GM23338 (cell line): Measurements from ENCODE around the gene DAP3. TPM values are rescaled to one million over a fixed set of nuclear protein-coding genes. Genes with fewer than 3 reads are reported as not detected.

ENCODE experiments used
- ATAC-seq: fragments of 200-7000 bp; cut with Tn5 transposase; 3 replicates; pipeline ENCODE4 v1.9.1; 2020
- DNase-seq: peaks from one replicate; pipeline ENCODE4 v3.0.0-alpha.2; 2015; ENCODE audit warnings: low spot score
- H2AFZ ChIP-seq: fragments of 200-600 bp; sonication (generic); 2 replicates; pipeline ENCODE4 v1.8.0; 2016; ENCODE audit warnings: antibody characterized with exemption, mild to moderate bottlenecking, moderate library complexity
- H3F3A ChIP-seq: fragments of 200-600 bp; sonication (generic); replicated peaks from 2 replicates; pipeline ENCODE4 v1.8.0; 2017; ENCODE audit warnings: antibody characterized with exemption, mixed run types, low read depth
- H3K27ac ChIP-seq: fragments of 200-600 bp; sonication (generic); 2 replicates; pipeline ENCODE4 v1.6.1; 2016; ENCODE audit warnings: low read depth
- H3K27me3 ChIP-seq: fragments of 200-600 bp; sonication (generic); 2 replicates; pipeline ENCODE4 v1.8.0; 2016; ENCODE audit warnings: mild to moderate bottlenecking, mixed run types, moderate library complexity; ENCODE audit not compliant: insufficient read depth
- H3K36me3 ChIP-seq: fragments of 200-600 bp; sonication (generic); 2 replicates; pipeline ENCODE4 v1.8.0; 2016; ENCODE audit warnings: mild to moderate bottlenecking; ENCODE audit not compliant: insufficient read depth
- H3K4me1 ChIP-seq: fragments of 200-600 bp; sonication (generic); 2 replicates; pipeline ENCODE4 v1.8.0; 2016; ENCODE audit warnings: mild to moderate bottlenecking, moderate library complexity; ENCODE audit not compliant: insufficient read depth
- H3K4me2 ChIP-seq: fragments of 200-600 bp; sonication (generic); 2 replicates; pipeline ENCODE4 v1.7.1; 2017; ENCODE audit warnings: mixed run types
- H3K4me3 ChIP-seq: fragments of 200-600 bp; sonication (generic); 2 replicates; pipeline ENCODE4 v1.6.1; 2016; ENCODE audit warnings: mixed run types
- H3K79me2 ChIP-seq: fragments of 200-600 bp; sonication (generic); replicated peaks from 2 replicates; pipeline ENCODE4 v1.8.0; 2017; ENCODE audit warnings: mild to moderate bottlenecking; ENCODE audit not compliant: insufficient read depth
- H3K9me2 ChIP-seq: fragments of 200-600 bp; sonication (generic); 2 replicates; pipeline ENCODE4 v1.8.0; 2017; ENCODE audit not compliant: insufficient read depth
- H4K20me1 ChIP-seq: fragments of 200-600 bp; sonication (generic); replicated peaks from 2 replicates; pipeline ENCODE4 v1.8.0; 2017; ENCODE audit warnings: mild to moderate bottlenecking; ENCODE audit not compliant: insufficient read depth
- H3K27ac Mint-ChIP-seq: 2 replicates; pipeline ENCODE4 v1.8.0; 2020; ENCODE audit warnings: inconsistent platforms, mild to moderate bottlenecking, moderate library complexity, mixed read lengths
- H3K27me3 Mint-ChIP-seq: 3 replicates; pipeline ENCODE4 v1.8.0; 2022; ENCODE audit warnings: low read depth, mild to moderate bottlenecking, moderate library complexity, mixed read lengths, inconsistent platforms; ENCODE audit not compliant: insufficient read depth, poor library complexity
- H3K36me3 Mint-ChIP-seq: 3 replicates; pipeline ENCODE4 v1.8.0; 2021; ENCODE audit warnings: low read depth, mild to moderate bottlenecking, inconsistent platforms, moderate library complexity, mixed read lengths
- H3K4me1 Mint-ChIP-seq: 3 replicates; pipeline ENCODE4 v1.8.0; 2020; ENCODE audit warnings: mild to moderate bottlenecking, inconsistent platforms, mixed read lengths
- H3K4me3 Mint-ChIP-seq: 3 replicates; pipeline ENCODE4 v1.8.0; 2021; ENCODE audit warnings: moderate library complexity, mild to moderate bottlenecking, inconsistent platforms, mixed read lengths
- H3K9me3 Mint-ChIP-seq: 3 replicates; pipeline ENCODE4 v1.8.0; 2020; ENCODE audit warnings: moderate library complexity, mild to moderate bottlenecking, inconsistent platforms, mixed read lengths
- CREB1 ChIP-seq: fragments of 250-450 bp; sonication (Bioruptor Pico); IDR thresholded peaks from 2 replicates; pipeline ENCODE4 v1.5.0; 2020; ENCODE audit warnings: low read depth, mild to moderate bottlenecking, moderate library complexity
- ETS1 ChIP-seq: IDR thresholded peaks from 2 replicates; pipeline ENCODE4 v1.6.1; 2016; ENCODE audit warnings: antibody characterized with exemption
- EZH2phosphoT487 ChIP-seq: fragments of 200-600 bp; sonication (generic); IDR thresholded peaks from one replicate; pipeline ENCODE4 v1.8.1; 2018; ENCODE audit warnings: antibody characterized with exemption; ENCODE audit not compliant: unreplicated experiment
- JUNB ChIP-seq: IDR thresholded peaks from one replicate; pipeline ENCODE4 v1.6.1; 2016; ENCODE audit warnings: antibody characterized with exemption; ENCODE audit not compliant: unreplicated experiment
- NANOG ChIP-seq: IDR thresholded peaks from 2 replicates; pipeline ENCODE4 v1.6.1; 2016; ENCODE audit warnings: antibody characterized with exemption, borderline replicate concordance
- POLR2AphosphoS5 ChIP-seq: IDR thresholded peaks from 2 replicates; pipeline ENCODE4 v1.6.1; 2016; ENCODE audit warnings: antibody characterized with exemption, low read depth
- STAT1 ChIP-seq: IDR thresholded peaks from one replicate; pipeline ENCODE4 v1.6.1; 2016; ENCODE audit warnings: antibody characterized with exemption; ENCODE audit not compliant: unreplicated experiment
- ZNF462 ChIP-seq: fragments of 250-450 bp; sonication (Bioruptor Pico); IDR thresholded peaks from 2 replicates; pipeline ENCODE4 v1.5.0; 2020; ENCODE audit warnings: mild to moderate bottlenecking, moderate library complexity
- polyA plus RNA-seq: library from polyadenylated mRNA; unstranded; fragments of >200 nt; fragmentation: Nextera tagmentation; extraction: Ambion mirVana; gene quantifications from 2 replicates; pipeline ENCODE4 v1.2.1, GENCODE V29; 2016
- total RNA-seq: library from RNA; depleted of rRNA; stranded (reverse); fragments of >200 nt; shearing (Covaris generic); gene quantifications from 2 replicates; pipeline ENCODE4 v1.2.3, GENCODE V29; 2014

The DAP3 gene
- total and polyA plus RNA-seq, 2 experiments from 2014 or later, result 89.8 to 90.1 TPM

- TF ChIP-seq ZNF462 (CRISPR knock-in tag) (no peak), CREB1 (CRISPR knock-in tag) (no peak), POLR2AphosphoS5 (no peak), ETS1 (no peak), EZH2phosphoT487 (no peak)
These were observed 6.2 kb downstream of the DAP3 start (continued) for GRCh38 chr1:155695072-155695471.

GRCh38 chr1:155695608-155696007 lies 6.7 kb downstream of the DAP3 start:
- Mint-ChIP-seq H3K4me1 (peaks cover 41% of the 10 kb centered on the region), H3K27ac (no peak overlapping the region), H3K4me3 (no peak overlapping the region), H3K9me3 (peaks cover 32% of the 10 kb centered on the region), H3K27me3 (peaks cover under 1% of the 10 kb centered on the region), H3K36me3 (peaks cover 68% of the 10 kb centered on the region)
- Histone ChIP-seq H2AFZ (no peak overlapping the region), H3F3A (no peaks in the 10 kb centered on the region; the same call in 1 of the 2 replicates), H3K27me3 (no peaks in the 10 kb centered on the region), H3K9me2 (no peaks in the 10 kb centered on the region), H3K36me3 (peaks cover 16% of the 10 kb centered on the region; the same call in 1 of the 2 replicates), H3K4me3 (no peak overlapping the region), H3K4me2 (no peak overlapping the region), H3K79me2 (peaks cover 99% of the 10 kb centered on the region), H3K4me1 (peaks cover 26% of the 10 kb centered on the region), H4K20me1 (peaks cover 7% of the 10 kb centered on the region), H3K27ac (no peak overlapping the region)
- no peak for DNase-seq
- no peak for ATAC-seq
- TF ChIP-seq CREB1 (CRISPR knock-in tag), result no peak
- TF ChIP-seq NANOG, result no peak
- TF ChIP-seq ZNF462 (CRISPR knock-in tag), result no peak
- TF ChIP-seq STAT1, result no peak
- TF ChIP-seq JUNB, result no peak
